GM12873 (cell line): ENCODE measurements around the gene ZNF774.

Experiments used
- CTCF ChIP-seq: IDR thresholded peaks from 2 replicates; pipeline ENCODE4 v1.5.1; 2012; ENCODE audit warnings: low read depth, mild to moderate bottlenecking, moderate library complexity, low read length, control low read depth; ENCODE audit not compliant: insufficient read depth; ENCODE audit errors: missing control alignments

The ZNF774 gene

DNA sequence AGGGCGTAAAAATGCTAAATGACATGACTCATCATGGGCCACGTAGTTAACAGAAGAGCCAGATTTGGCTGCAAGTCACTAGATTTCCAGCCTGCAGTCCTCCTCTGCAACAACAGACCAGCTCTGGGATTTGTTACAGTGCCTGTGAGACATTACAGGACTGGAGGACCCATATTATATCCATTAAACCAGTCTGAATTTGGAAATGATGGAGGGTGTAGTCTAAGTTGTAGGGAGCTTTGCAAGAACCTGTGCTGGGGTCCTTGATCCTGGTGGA is 10.8 kb downstream of the ZNF774 start:
- TF ChIP-seq CTCF: no peak

DNA sequence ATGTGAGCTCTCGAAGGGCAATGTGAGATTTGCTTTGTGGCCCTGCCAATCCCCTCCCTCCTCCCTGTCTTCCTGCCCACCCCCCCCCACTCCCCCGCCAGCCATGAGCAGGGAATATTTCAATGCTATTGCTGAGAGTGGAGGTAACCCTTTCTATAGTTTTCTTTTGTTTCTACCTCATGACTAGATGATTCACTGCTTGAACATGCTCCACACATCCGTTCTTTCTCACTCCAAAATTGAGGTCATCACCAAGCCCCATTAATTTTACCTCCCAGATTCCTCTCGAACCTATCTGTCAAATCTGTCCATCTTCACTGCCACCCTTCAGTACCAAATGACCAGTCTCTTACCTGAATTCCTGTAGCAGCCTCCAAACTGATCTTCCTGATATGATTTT is 12.2 kb downstream of the ZNF774 start:
- no peak for TF ChIP-seq CTCF

GRCh38 chr15:90365414-90366055 is 13.5 kb downstream of the ZNF774 start:
- TF ChIP-seq CTCF: no peak

DNA sequence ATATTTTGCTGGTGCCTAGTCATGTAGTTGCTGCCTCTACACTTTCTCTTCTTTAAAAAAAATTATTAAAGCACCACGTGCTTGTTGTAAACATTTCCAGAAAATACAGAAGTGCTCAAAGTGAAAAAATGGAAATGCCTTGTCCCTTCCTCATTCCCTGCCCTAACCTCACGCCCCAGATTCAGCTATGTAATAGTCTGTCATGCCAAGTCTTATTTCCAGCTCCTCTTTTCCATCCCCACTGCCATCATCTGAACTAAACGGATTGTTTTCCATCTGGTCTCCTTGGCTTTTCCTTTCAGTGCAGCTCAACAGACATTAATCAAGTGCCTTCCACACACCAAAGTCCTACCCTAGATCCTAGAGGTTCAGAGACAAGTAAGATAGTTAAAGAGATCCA is 15.5 kb downstream of the ZNF774 start:
- no peak for TF ChIP-seq CTCF

- no peak for TF ChIP-seq CTCF
Observed at GRCh38 chr15:90375071-90375470, 23.0 kb downstream of the ZNF774 start.

DNA sequence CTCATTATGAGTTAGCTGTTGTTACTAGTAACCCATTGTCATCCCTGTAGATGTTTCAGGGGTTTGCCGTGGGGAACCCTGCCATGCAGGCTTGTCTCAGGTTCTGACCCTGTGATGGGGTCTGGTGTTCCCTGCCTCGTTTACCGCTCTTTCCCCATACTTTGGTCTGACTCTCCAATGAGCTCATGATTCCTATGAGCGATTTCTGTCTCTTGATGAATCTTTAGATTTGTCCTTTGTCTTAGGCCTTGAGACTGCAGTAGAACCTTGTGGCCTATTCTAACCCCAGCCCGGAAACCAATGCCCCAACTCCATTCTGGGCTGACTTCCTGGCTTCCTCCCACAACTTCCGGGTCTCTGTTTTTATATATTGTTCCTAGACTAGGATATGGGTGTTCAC is 24.7 kb downstream of the ZNF774 start:
- TF ChIP-seq CTCF: no peak

GRCh38 chr15:90379263-90379662 is 27.2 kb downstream of the ZNF774 start:
- TF ChIP-seq CTCF: no peak
